DOHH2 (cell line): ENCODE results near the gene ZDHHC6.

Experiments
- CTCF ChIP-seq: fragments of 200-600 bp; sonication (generic); IDR thresholded peaks from one replicate; pipeline ENCODE4 v1.5.1; 2014; ENCODE audit warnings: antibody characterized with exemption, mild to moderate bottlenecking, low read depth, low read length; ENCODE audit not compliant: poor library complexity, severe bottlenecking
- EZH2phosphoT487 ChIP-seq: fragments of 200-600 bp; sonication (generic); IDR thresholded peaks from 2 replicates; pipeline ENCODE4 v1.6.1; 2017; ENCODE audit warnings: borderline replicate concordance, mild to moderate bottlenecking, antibody characterized with exemption, low read length, moderate library complexity, mixed read lengths

GRCh38 chr10:112424651-112425050, 22.1 kb downstream of the ZDHHC6 start:
- TF ChIP-seq CTCF (no peak), EZH2phosphoT487 (no peak)
